Peyer's patch (tissue), 4 donors: ENCODE results near the gene GPC2. TPM values are rescaled to one million over a fixed set of nuclear protein-coding genes. Genes with fewer than 3 reads are reported as not detected.

Experiments used
- DNase-seq, 3 donors: peaks; one replicate each; pipeline ENCODE4 v3.0.0-alpha.2; 2017 to 2019
- H3K27ac ChIP-seq, 4 donors: fragments of 200-600 bp; sonication (generic); one replicate each; pipeline ENCODE4 v1.5.1; 2016 to 2019
- H3K27me3 ChIP-seq, 2 donors: fragments of 200-600 bp; sonication (generic); one replicate each; pipeline ENCODE4 v1.5.1; 2019
- H3K36me3 ChIP-seq, 3 donors: fragments of 200-600 bp; sonication (generic); one replicate each; pipeline ENCODE4 v1.5.1; 2016 to 2019
- H3K4me1 ChIP-seq, 4 donors: fragments of 200-600 bp; sonication (generic); one replicate each; pipeline ENCODE4 v1.5.1; 2016 to 2019
- H3K4me3 ChIP-seq, 4 donors: fragments of 200-600 bp; sonication (generic); 1 replicate in 3 of 4; 2 replicates in 1 of 4; pipeline ENCODE4 v1.5.1; 2016 to 2019; ENCODE audit warnings: mild to moderate bottlenecking in 1 of 4
- H3K9me3 ChIP-seq, 4 donors: fragments of 200-600 bp; sonication (generic); one replicate each; pipeline ENCODE4 v1.5.1; 2016 to 2019; ENCODE audit warnings: mild to moderate bottlenecking in 1 of 4
- POLR2A ChIP-seq, 2 donors: fragments of 450-650 bp; IDR thresholded peaks; one replicate each; pipeline ENCODE4 v1.5.1; 2017; ENCODE audit warnings: antibody characterized with exemption in 2 of 2, mild to moderate bottlenecking in 2 of 2, moderate library complexity in 2 of 2
- total RNA-seq, 4 donors: library from RNA; depleted of rRNA; stranded (reverse); fragments of >200 nt; gene quantifications; one replicate each; pipeline ENCODE4 v1.1.0, GENCODE V29; 2016
- TF ChIP-seq, protein P1 (sequence below), 6 experiments: fragments of 450-650 bp in 4 of 6; fragments of 200-600 bp in 2 of 6; sonication (generic) in 1 of 6; IDR thresholded peaks; one replicate each; pipeline ENCODE4 v1.5.1; 2017 to 2019; ENCODE audit warnings: antibody characterized with exemption in 6 of 6, mild to moderate bottlenecking in 3 of 6, moderate library complexity in 1 of 6

Gene GPC2
- total RNA-seq, 4 donors from 2014 or later: 3.8 to 16.5 (median 6.7) TPM; not detected in 1

DNA sequence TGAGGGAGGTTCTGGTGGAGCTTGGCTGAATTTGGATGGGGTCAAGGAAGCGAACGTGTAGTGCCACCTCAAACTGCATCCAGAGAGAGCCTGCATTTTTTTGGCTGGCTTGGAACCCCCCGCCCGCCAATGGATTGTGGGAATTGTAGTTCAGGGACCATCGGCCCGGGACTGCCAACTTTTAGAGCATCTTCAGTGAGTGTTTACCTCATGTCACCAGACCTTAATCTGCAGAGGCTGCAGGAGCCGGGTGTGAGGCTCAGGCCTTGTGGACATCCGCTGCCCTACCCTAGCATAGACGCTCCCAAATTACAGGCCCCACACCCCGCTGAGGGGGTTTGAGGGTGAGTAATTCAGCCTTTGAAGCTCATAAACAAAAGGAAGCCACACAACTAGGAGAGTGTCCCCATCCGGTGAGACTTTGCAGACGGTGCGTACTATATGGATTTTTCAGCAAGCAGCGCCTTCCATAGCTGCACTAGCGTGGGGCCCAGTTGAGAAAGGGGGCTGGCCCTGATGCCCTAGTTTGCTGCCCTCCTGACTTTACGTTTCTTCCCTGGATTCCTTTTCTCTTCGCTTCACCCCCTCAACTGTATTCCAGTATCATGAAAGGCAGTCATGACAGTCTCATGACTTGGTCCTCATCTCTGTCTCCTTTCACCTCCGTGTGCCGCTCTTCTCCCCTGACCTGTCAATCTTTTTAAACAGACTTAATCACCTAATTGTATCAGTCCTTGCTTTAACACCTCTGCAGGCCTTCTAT, 57.0 kb downstream of the GPC2 start:
- Histone ChIP-seq H3K27me3 (no peaks in the 10 kb centered on the region), H3K27ac (peak overlapping the region; percentile 82 to 90 (median 84)), H3K4me1 (peaks cover 5 to 29% (median 7%) of the 10 kb centered on the region in 4 donors), H3K4me3 (peak overlapping the region; percentile 57 to 97 (median 76)), H3K9me3 (no peaks in the 10 kb centered on the region), H3K36me3 (no peaks in the 10 kb centered on the region)
- TF ChIP-seq, protein P1, sequence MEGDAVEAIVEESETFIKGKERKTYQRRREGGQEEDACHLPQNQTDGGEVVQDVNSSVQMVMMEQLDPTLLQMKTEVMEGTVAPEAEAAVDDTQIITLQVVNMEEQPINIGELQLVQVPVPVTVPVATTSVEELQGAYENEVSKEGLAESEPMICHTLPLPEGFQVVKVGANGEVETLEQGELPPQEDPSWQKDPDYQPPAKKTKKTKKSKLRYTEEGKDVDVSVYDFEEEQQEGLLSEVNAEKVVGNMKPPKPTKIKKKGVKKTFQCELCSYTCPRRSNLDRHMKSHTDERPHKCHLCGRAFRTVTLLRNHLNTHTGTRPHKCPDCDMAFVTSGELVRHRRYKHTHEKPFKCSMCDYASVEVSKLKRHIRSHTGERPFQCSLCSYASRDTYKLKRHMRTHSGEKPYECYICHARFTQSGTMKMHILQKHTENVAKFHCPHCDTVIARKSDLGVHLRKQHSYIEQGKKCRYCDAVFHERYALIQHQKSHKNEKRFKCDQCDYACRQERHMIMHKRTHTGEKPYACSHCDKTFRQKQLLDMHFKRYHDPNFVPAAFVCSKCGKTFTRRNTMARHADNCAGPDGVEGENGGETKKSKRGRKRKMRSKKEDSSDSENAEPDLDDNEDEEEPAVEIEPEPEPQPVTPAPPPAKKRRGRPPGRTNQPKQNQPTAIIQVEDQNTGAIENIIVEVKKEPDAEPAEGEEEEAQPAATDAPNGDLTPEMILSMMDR (IDR thresholded peaks at IDR 0.05): no peak
- TF ChIP-seq POLR2A (IDR thresholded peaks at IDR 0.05): no peak
- DNase-seq: peak in 2 of 3 donors; percentile 69 to 84

Other genes starting within 250 kb of the GPC2 start
- gene GJC3, start 247.8 kb downstream of the GPC2 start, total RNA-seq: not detected
- gene AZGP1, start 201.3 kb downstream of the GPC2 start, total RNA-seq: 10 to 100 TPM in 3 of 4 donors, 1 to 10 TPM in 1; 3.3 to 30.3 (median 19.3) TPM
- 10 to 100 TPM; 48.0 to 86.1 (median 73.5) TPM for gene ZKSCAN1, start 161.8 kb downstream of the GPC2 start, total RNA-seq
- 10 to 100 TPM in 3 of 4 donors, 1 to 10 TPM in 1; 8.4 to 30.5 (median 12.0) TPM for gene ZSCAN21, start 127.6 kb downstream of the GPC2 start, total RNA-seq
- 10 to 100 TPM; 52.8 to 93.8 (median 67.8) TPM for gene ZNF3, start 95.7 kb downstream of the GPC2 start, total RNA-seq
- gene COPS6, start 88.4 kb downstream of the GPC2 start, total RNA-seq: 10 to 100 TPM; 30.1 to 57.8 (median 48.0) TPM
- gene MCM7, start 76.0 kb downstream of the GPC2 start, total RNA-seq: 100 to 1,000 TPM in 1 of 4 donors, 10 to 100 TPM in 3; 42.4 to 139 (median 60.8) TPM
- 100 to 1,000 TPM in 1 of 4 donors, 10 to 100 TPM in 3; 28.7 to 119 (median 33.6) TPM for gene AP4M1, start 75.7 kb downstream of the GPC2 start, total RNA-seq
- gene TAF6, start 58.0 kb downstream of the GPC2 start, total RNA-seq: 10 to 100 TPM; 32.8 to 76.7 (median 49.7) TPM
- 10 to 100 TPM in 1 of 4 donors, 1 to 10 TPM in 3; 4.6 to 23.9 (median 6.3) TPM for gene CNPY4, start 57.7 kb downstream of the GPC2 start, total RNA-seq
- 10 to 100 TPM in 1 of 4 donors, 1 to 10 TPM in 3; 3.2 to 10.5 (median 3.9) TPM for gene MBLAC1, start 50.4 kb downstream of the GPC2 start, total RNA-seq
- 100 to 1,000 TPM; 194 to 312 (median 237) TPM for gene LAMTOR4, start 28.5 kb downstream of the GPC2 start, total RNA-seq
- 100 to 1,000 TPM in 1 of 4 donors, 10 to 100 TPM in 3; 57.6 to 123 (median 69.8) TPM for gene TRAPPC14, start 18.7 kb downstream of the GPC2 start, total RNA-seq
- 1 to 10 TPM in 2 of 4 donors, under 1 TPM in 1, not detected in 1; 0.53 to 4.1 (median 2.1) TPM for gene GAL3ST4, start 8.8 kb downstream of the GPC2 start, total RNA-seq
- 10 to 100 TPM in 1 of 4 donors, 1 to 10 TPM in 2, not detected in 1; 2.1 to 62.7 (median 3.5) TPM for gene STAG3, start 537 bp upstream of the GPC2 start, total RNA-seq
- 1 to 10 TPM; 3.7 to 8.3 (median 5.1) TPM for gene PVRIG, start 42.6 kb upstream of the GPC2 start, total RNA-seq
- not detected for gene SPDYE3, start 130.3 kb upstream of the GPC2 start, total RNA-seq
- 100 to 1,000 TPM in 3 of 4 donors, 10 to 100 TPM in 1; 73.6 to 179 (median 150) TPM for gene PILRB, start 180.7 kb upstream of the GPC2 start, total RNA-seq
- gene PILRA, start 196.1 kb upstream of the GPC2 start, total RNA-seq: 1 to 10 TPM; 5.8 to 9.5 (median 5.9) TPM